KMS-11 (cell line): ENCODE data around the gene TYR.

Experiments
- H2AFZ ChIP-seq: fragments of 200-600 bp; sonication (generic); 2 replicates; pipeline ENCODE4 v1.6.1; 2016; ENCODE audit warnings: antibody characterized with exemption, mixed run types, low read depth
- H3K27ac ChIP-seq: fragments of 200-600 bp; sonication (generic); 2 replicates; pipeline ENCODE4 v1.6.1; 2016; ENCODE audit warnings: mild to moderate bottlenecking, mixed run types
- H3K27me3 ChIP-seq: fragments of 200-600 bp; sonication (generic); 2 replicates; pipeline ENCODE4 v1.6.1; 2017; ENCODE audit warnings: mild to moderate bottlenecking, low read depth, mixed run types, moderate library complexity; ENCODE audit not compliant: insufficient read depth
- H3K36me3 ChIP-seq: fragments of 200-600 bp; sonication (generic); 2 replicates; pipeline ENCODE4 v1.6.1; 2017; ENCODE audit warnings: mild to moderate bottlenecking, mixed run types; ENCODE audit not compliant: insufficient read depth
- H3K4me1 ChIP-seq: fragments of 200-600 bp; sonication (generic); 2 replicates; pipeline ENCODE4 v1.6.1; 2016; ENCODE audit warnings: mild to moderate bottlenecking, low read depth, mixed run types; ENCODE audit not compliant: poor library complexity, severe bottlenecking
- H3K4me2 ChIP-seq: fragments of 200-600 bp; sonication (generic); 2 replicates; pipeline ENCODE4 v1.7.0; 2016; ENCODE audit warnings: mild to moderate bottlenecking, mixed run types
- H3K4me3 ChIP-seq: fragments of 200-600 bp; sonication (generic); IDR thresholded peaks from 2 replicates; pipeline ENCODE4 v1.6.1; 2017; ENCODE audit warnings: low read depth, low read length, mixed read lengths; ENCODE audit not compliant: insufficient read depth
- H3K79me2 ChIP-seq: fragments of 200-600 bp; sonication (generic); 2 replicates; pipeline ENCODE4 v1.6.1; 2016; ENCODE audit warnings: low read depth, mixed run types; ENCODE audit not compliant: insufficient read depth
- H3K9ac ChIP-seq: fragments of 200-600 bp; sonication (generic); 2 replicates; pipeline ENCODE4 v1.6.1; 2016; ENCODE audit warnings: mild to moderate bottlenecking, mixed run types
- H4K20me1 ChIP-seq: fragments of 200-600 bp; sonication (generic); 2 replicates; pipeline ENCODE4 v1.6.1; 2016; ENCODE audit warnings: mild to moderate bottlenecking, mixed run types; ENCODE audit not compliant: insufficient read depth
- TF ChIP-seq, protein P1 (sequence below): fragments of 200-600 bp; sonication (generic); conservative IDR thresholded peaks from 2 replicates; pipeline ENCODE4 v1.6.1; 2017; ENCODE audit warnings: low read depth, mild to moderate bottlenecking, antibody characterized with exemption, low read length, moderate library complexity, mixed read lengths

The TYR gene

DNA sequence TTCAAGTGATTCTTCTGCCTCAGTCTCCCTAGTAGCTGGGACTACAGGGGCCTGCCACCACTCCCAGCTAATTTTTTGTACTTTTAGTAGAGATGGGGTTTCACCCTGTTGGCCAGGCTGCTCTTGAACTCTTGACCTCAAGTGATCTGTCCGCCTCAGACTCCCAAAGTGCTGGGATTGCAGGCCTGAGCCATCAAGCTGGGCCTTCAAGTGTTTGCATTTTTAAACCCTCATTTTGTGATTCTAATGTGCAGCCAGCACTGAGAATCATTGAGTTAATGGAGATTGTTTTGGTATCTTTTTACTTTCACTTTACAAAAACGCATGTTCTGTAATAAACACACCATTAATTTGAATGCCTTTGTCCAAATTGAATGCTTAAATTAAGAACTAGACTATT, 3.4 kb downstream of the TYR start:
- H3K9ac ChIP-seq = no peak overlapping the region
- H4K20me1 ChIP-seq = no peaks in the 10 kb centered on the region
- no peaks in the 10 kb centered on the region for H3K4me1 ChIP-seq
- no peaks in the 10 kb centered on the region for H3K27me3 ChIP-seq
- no peak overlapping the region for H3K27ac ChIP-seq
- TF ChIP-seq, protein P1, sequence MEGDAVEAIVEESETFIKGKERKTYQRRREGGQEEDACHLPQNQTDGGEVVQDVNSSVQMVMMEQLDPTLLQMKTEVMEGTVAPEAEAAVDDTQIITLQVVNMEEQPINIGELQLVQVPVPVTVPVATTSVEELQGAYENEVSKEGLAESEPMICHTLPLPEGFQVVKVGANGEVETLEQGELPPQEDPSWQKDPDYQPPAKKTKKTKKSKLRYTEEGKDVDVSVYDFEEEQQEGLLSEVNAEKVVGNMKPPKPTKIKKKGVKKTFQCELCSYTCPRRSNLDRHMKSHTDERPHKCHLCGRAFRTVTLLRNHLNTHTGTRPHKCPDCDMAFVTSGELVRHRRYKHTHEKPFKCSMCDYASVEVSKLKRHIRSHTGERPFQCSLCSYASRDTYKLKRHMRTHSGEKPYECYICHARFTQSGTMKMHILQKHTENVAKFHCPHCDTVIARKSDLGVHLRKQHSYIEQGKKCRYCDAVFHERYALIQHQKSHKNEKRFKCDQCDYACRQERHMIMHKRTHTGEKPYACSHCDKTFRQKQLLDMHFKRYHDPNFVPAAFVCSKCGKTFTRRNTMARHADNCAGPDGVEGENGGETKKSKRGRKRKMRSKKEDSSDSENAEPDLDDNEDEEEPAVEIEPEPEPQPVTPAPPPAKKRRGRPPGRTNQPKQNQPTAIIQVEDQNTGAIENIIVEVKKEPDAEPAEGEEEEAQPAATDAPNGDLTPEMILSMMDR = no peak
- H3K4me3 ChIP-seq = no peak overlapping the region
- no peak overlapping the region for H3K4me2 ChIP-seq
- no peaks in the 10 kb centered on the region for H3K79me2 ChIP-seq
- H2AFZ ChIP-seq = peak overlapping the region; percentile 6; the same call in 1 of the 2 replicates
- no peaks in the 10 kb centered on the region for H3K36me3 ChIP-seq

DNA sequence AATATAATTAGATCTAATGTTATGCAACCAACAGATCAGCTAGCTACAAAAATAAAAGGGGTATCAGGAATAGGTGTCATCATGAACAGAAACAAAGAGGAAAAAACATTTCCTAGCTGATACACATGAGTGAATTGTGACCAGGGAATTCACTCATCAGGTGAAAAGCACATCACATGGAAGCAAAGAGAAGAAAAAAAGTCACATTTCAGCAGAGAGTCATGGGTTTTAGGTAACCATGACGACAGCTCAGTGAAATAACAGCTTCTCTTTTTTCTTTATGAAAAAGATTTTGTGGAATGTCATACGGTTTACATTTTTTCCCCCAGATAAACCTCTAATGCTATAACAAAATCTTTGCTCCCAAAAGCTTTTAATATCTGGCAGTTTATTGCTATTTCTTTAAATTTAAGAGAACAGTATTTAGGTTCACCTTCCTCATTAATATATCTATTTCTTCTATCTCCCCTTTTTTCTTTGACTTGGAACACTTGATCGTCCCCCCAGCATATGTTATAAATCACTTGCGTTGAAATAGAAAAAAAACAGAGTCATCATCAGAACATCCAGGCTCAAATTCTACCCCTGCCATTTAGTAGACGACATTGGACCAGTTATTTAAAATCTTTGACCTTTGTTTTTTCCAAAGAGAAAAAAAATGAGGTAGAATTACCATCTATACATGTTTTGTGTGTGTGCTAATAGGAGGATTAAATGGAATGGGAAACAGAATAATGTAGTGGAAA, 5.3 kb downstream of the TYR start:
- no peak overlapping the region for H3K27ac ChIP-seq
- H3K9ac ChIP-seq = no peak overlapping the region
- no peak overlapping the region for H2AFZ ChIP-seq
- H4K20me1 ChIP-seq = no peaks in the 10 kb centered on the region
- no peaks in the 10 kb centered on the region for H3K4me1 ChIP-seq
- no peak overlapping the region for H3K4me3 ChIP-seq
- H3K36me3 ChIP-seq = no peaks in the 10 kb centered on the region
- TF ChIP-seq, protein P1 = no peak
- no peaks in the 10 kb centered on the region for H3K27me3 ChIP-seq
- no peaks in the 10 kb centered on the region for H3K79me2 ChIP-seq
- H3K4me2 ChIP-seq = no peak overlapping the region

DNA sequence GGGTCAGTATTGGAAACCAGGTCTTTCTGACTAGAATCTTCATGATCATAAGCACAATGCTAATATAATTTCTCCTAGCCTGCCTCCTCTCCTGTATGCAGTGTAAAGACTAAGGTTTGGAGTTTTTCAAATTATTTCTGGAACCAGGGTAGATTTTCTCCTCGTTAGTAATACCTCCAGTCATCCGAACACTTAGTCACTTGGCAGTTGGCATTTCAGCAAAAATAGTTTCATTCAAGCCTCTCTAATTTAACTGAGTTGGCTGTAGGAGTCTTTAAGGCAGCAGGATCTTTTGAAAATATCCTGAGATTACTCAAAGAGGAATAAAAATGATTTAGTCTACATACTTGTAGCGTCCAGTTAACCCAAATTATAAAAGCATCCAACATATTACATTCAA, 6.3 kb downstream of the TYR start:
- no peaks in the 10 kb centered on the region for H3K36me3 ChIP-seq
- no peaks in the 10 kb centered on the region for H4K20me1 ChIP-seq
- TF ChIP-seq, protein P1 = no peak
- no peaks in the 10 kb centered on the region for H3K4me1 ChIP-seq
- no peak overlapping the region for H3K27ac ChIP-seq
- H3K4me3 ChIP-seq = no peak overlapping the region
- no peak overlapping the region for H2AFZ ChIP-seq
- no peak overlapping the region for H3K4me2 ChIP-seq
- H3K27me3 ChIP-seq = no peaks in the 10 kb centered on the region
- no peak overlapping the region for H3K9ac ChIP-seq
- H3K79me2 ChIP-seq = no peaks in the 10 kb centered on the region

DNA sequence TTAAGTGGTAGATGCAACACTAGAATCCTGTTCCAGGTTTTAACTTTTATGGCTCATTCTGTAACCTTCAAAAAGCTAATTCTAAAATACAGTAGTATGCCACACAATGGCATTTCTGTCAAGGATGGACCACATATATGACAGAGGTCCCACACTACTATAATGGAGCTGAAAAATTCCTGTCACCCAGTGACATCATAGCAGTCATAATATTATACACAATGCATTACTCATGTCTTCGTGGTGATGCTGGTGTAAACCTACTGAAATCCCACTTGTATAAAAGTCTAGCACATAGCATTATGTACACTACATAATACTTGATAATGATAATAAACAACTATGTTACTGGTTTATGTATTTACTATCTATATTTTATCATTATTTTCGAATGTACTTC, 12.1 kb downstream of the TYR start:
- no peaks in the 10 kb centered on the region for H4K20me1 ChIP-seq
- H2AFZ ChIP-seq = no peak overlapping the region
- H3K4me2 ChIP-seq = no peak overlapping the region
- H3K27me3 ChIP-seq = no peaks in the 10 kb centered on the region
- H3K9ac ChIP-seq = no peak overlapping the region
- no peaks in the 10 kb centered on the region for H3K79me2 ChIP-seq
- TF ChIP-seq, protein P1 = no peak
- H3K4me1 ChIP-seq = no peaks in the 10 kb centered on the region
- no peaks in the 10 kb centered on the region for H3K36me3 ChIP-seq
- H3K27ac ChIP-seq = no peak overlapping the region
- no peak overlapping the region for H3K4me3 ChIP-seq
